B cell (primary cell): ENCODE measurements around the gene DAAM2. TPM values are rescaled to one million over a fixed set of nuclear protein-coding genes. Genes with fewer than 3 reads are reported as not detected.

Experiments used
- ATAC-seq: fragments of 200-7000 bp; cut with Tn5 transposase; one replicate; pipeline ENCODE4 v1.10.0; 2021; ENCODE audit warnings: low read depth, mild to moderate bottlenecking, moderate number of reproducible peaks, moderate library complexity
- CTCF ChIA-PET: fragments of 350-600 bp; sonication (Branson Sonifier 250); formaldehyde crosslinking; loops from one replicate; lab custom pipeline; 2021; ENCODE audit warnings: antibody characterized with exemption, inconsistent platforms; lab: Charles Lee
- POLR2A ChIA-PET: fragments of 350-600 bp; sonication (Branson Sonifier 250); formaldehyde crosslinking; loops from one replicate; lab custom pipeline; 2021; ENCODE audit warnings: antibody characterized with exemption; lab: Charles Lee
- DNase-seq: peaks from one replicate; pipeline ENCODE4 v3.0.0; 2013
- H2AFZ ChIP-seq: 2 replicates; pipeline ENCODE4 v1.6.1; 2012; ENCODE audit warnings: mild to moderate bottlenecking, low read depth, low read length; ENCODE audit not compliant: insufficient read depth, poor library complexity, severe bottlenecking
- H3K27ac ChIP-seq, 2 donors: 1 replicate in 1 of 2; 2 replicates in 1 of 2; pipeline ENCODE4 v1.5.1; 2012 to 2013; ENCODE audit warnings: low read length in 2 of 2, mild to moderate bottlenecking in 2 of 2, moderate library complexity in 1 of 2
- H3K27me3 ChIP-seq, 4 experiments: fragments of 200-600 bp in 1 of 4; sonication (generic) in 1 of 4; replicated peaks in 1 of 4; 1 replicate in 2 of 4; 2 replicates in 2 of 4; pipeline versions ENCODE4 v1.6.1 to v1.7.0; 2013 to 2016; ENCODE audit warnings: low read length in 3 of 4, mild to moderate bottlenecking in 2 of 4, mixed read lengths in 1 of 4, moderate library complexity in 1 of 4; ENCODE audit not compliant: insufficient read depth in 4 of 4, control insufficient read depth in 3 of 4; ENCODE audit errors: control extremely low read depth in 1 of 4
- H3K36me3 ChIP-seq, 2 experiments: replicated peaks in 1 of 2; 1 replicate in 1 of 2; 2 replicates in 1 of 2; pipeline versions ENCODE4 v1.6.1 to v1.7.1; 2013; ENCODE audit warnings: low read length in 1 of 2; ENCODE audit not compliant: insufficient read depth in 2 of 2, control insufficient read depth in 1 of 2; ENCODE audit errors: control extremely low read depth in 1 of 2, extremely low read depth in 1 of 2
- H3K4me1 ChIP-seq, 2 donors: fragments of 200-600 bp in 1 of 2; sonication (generic) in 1 of 2; 1 replicate in 1 of 2; 2 replicates in 1 of 2; pipeline versions ENCODE4 v1.5.1 to v1.6.1; 2013 to 2017; ENCODE audit warnings: low read length in 2 of 2; ENCODE audit not compliant: control insufficient read depth in 2 of 2, insufficient read depth in 2 of 2
- H3K4me2 ChIP-seq: replicated peaks from 2 replicates; pipeline ENCODE3; 2012; ENCODE audit warnings: mild to moderate bottlenecking, low read depth, low read length; ENCODE audit not compliant: poor library complexity, severe bottlenecking
- H3K4me3 ChIP-seq, 5 experiments: fragments of 200-600 bp in 1 of 5; sonication (generic) in 1 of 5; 1 replicate in 3 of 5; 2 replicates in 2 of 5; pipeline versions ENCODE4 v1.5.1 to v1.7.0; 2011 to 2016; ENCODE audit warnings: low read length in 4 of 5, mild to moderate bottlenecking in 4 of 5, low read depth in 2 of 5, control low read depth in 1 of 5, moderate library complexity in 1 of 5; ENCODE audit not compliant: insufficient read depth in 1 of 5; ENCODE audit errors: control extremely low read depth in 1 of 5, extremely low read depth in 1 of 5
- H3K79me2 ChIP-seq: fragments of 200-600 bp; sonication (generic); one replicate; pipeline ENCODE4 v1.6.0; 2016; ENCODE audit warnings: low read length; ENCODE audit not compliant: control insufficient read depth, insufficient read depth
- H3K9ac ChIP-seq: fragments of 200-600 bp; sonication (generic); 2 replicates; pipeline ENCODE4 v1.6.1; 2017; ENCODE audit warnings: mild to moderate bottlenecking, low read length, moderate library complexity
- H3K9me3 ChIP-seq, 3 donors: one replicate each; pipeline versions ENCODE4 v1.6.1 to v1.7.1; 2013; ENCODE audit warnings: low read length in 2 of 3; ENCODE audit not compliant: control insufficient read depth in 2 of 3, insufficient read depth in 1 of 3; ENCODE audit errors: control extremely low read depth in 1 of 3
- H4K20me1 ChIP-seq: 2 replicates; pipeline ENCODE4 v1.6.0; 2012; ENCODE audit warnings: mild to moderate bottlenecking, low read length; ENCODE audit not compliant: insufficient read depth, control insufficient read depth, poor library complexity, severe bottlenecking
- H3K27ac Mint-ChIP-seq: one replicate; pipeline ENCODE4 v1.8.0; 2021; ENCODE audit warnings: mixed read lengths
- H3K27me3 Mint-ChIP-seq: one replicate; pipeline ENCODE4 v1.8.0; 2021; ENCODE audit warnings: mixed read lengths
- H3K4me1 Mint-ChIP-seq: one replicate; pipeline ENCODE4 v1.8.0; 2021; ENCODE audit warnings: mixed read lengths
- H3K4me3 Mint-ChIP-seq: one replicate; pipeline ENCODE4 v1.8.0; 2021; ENCODE audit warnings: mixed read lengths
- H3K9me3 Mint-ChIP-seq: one replicate; pipeline ENCODE4 v1.8.0; 2022; ENCODE audit warnings: mixed read lengths; ENCODE audit not compliant: insufficient read depth
- CTCF ChIP-seq: fragments of 200-600 bp; IDR thresholded peaks from one replicate; pipeline ENCODE4 v1.8.0; 2022; ENCODE audit warnings: antibody characterized with exemption, mild to moderate bottlenecking
- EZH2 ChIP-seq: IDR thresholded peaks from 2 replicates; pipeline ENCODE4 v1.6.1; 2012; ENCODE audit warnings: borderline replicate concordance, low read depth, mild to moderate bottlenecking, moderate library complexity, low read length; ENCODE audit not compliant: insufficient read depth, poor library complexity, severe bottlenecking
- WGBS: methylation state at CpG from one replicate; pipeline ENCODE4 v1.1.5; 2013; ENCODE audit warnings: missing lambda C conversion rate; ENCODE audit not compliant: insufficient coverage; 5-methylcytosine and 5-hydroxymethylcytosine counted together
- intact Hi-C: fragments of 100-400 bp; cut with micrococcal nuclease; formaldehyde crosslinking; loops from one replicate; pipeline ENCODE4 v1.10.0; 2022
- polyA plus RNA-seq: library from polyadenylated mRNA; depleted of rRNA; stranded (reverse); fragments of >200 nt; gene quantifications from 2 replicates; pipeline ENCODE4 v1.2.3, GENCODE V29; 2012
- total RNA-seq, 2 donors: library from RNA; stranded (reverse); fragments of 120-200 nt in 1 of 2; gene quantifications; 1 replicate in 1 of 2; 2 replicates in 1 of 2; pipeline versions ENCODE4 v1.2.3 to v1.2.4, GENCODE V29; 2013 to 2022

Gene DAAM2
- total and polyA plus RNA-seq, 2 donors (not counting 1 experiment from before 2014, with no cell fraction given) = not detected

- CTCF ChIA-PET = no interaction called here
- ATAC-seq = no peak
- POLR2A ChIA-PET = no interaction called here
- no peaks in the 10 kb centered on the region for H3K9me3 Mint-ChIP-seq
- Histone ChIP-seq H3K27me3 (no peaks in the 10 kb centered on the region), H3K27ac (no peak overlapping the region), H3K79me2 (no peaks in the 10 kb centered on the region), H3K4me3 (no peak overlapping the region), H3K4me1 (no peaks in the 10 kb centered on the region), H3K4me2 (no peak overlapping the region), H4K20me1 (no peaks in the 10 kb centered on the region), H3K36me3 (no peaks in the 10 kb centered on the region), H3K9me3 (peaks cover 0 to 12% (median 0%) of the 10 kb centered on the region in 3 donors), H2AFZ (no peak overlapping the region), H3K9ac (no peak overlapping the region)
- H3K27me3 Mint-ChIP-seq = peaks cover 17% of the 10 kb centered on the region
- no peak for DNase-seq
- no peak overlapping the region for H3K27ac Mint-ChIP-seq
- TF ChIP-seq EZH2 (no peak), CTCF (no peak)
- intact Hi-C loops = no loop called here
- 97% methylated on average over 5 of the region's 9 CpGs for WGBS
- H3K4me1 Mint-ChIP-seq = no peaks in the 10 kb centered on the region
- no peak overlapping the region for H3K4me3 Mint-ChIP-seq
Measured at GRCh38 chr6:39852324-39852723, 60.1 kb downstream of the DAAM2 start.

GRCh38 chr6:39853604-39854003 is 61.4 kb downstream of the DAAM2 start:
- no peaks in the 10 kb centered on the region for H3K4me1 Mint-ChIP-seq
- DNase-seq = no peak
- H3K27me3 Mint-ChIP-seq = peaks cover 27% of the 10 kb centered on the region
- Histone ChIP-seq H3K27me3 (peaks cover 0 to under 1% (median 0%) of the 10 kb centered on the region in 4 experiments), H3K79me2 (no peaks in the 10 kb centered on the region), H3K9me3 (peaks cover 0 to 9% (median 0%) of the 10 kb centered on the region in 3 donors), H3K36me3 (no peaks in the 10 kb centered on the region), H3K4me3 (no peak overlapping the region), H3K27ac (no peak overlapping the region), H3K9ac (no peak overlapping the region), H4K20me1 (no peaks in the 10 kb centered on the region), H2AFZ (no peak overlapping the region), H3K4me1 (no peaks in the 10 kb centered on the region), H3K4me2 (no peak overlapping the region)
- POLR2A ChIA-PET = no interaction called here
- intact Hi-C loops = no loop called here
- TF ChIP-seq EZH2 = no peak
- TF ChIP-seq CTCF = no peak
- H3K4me3 Mint-ChIP-seq = no peak overlapping the region
- 100% methylated on average over 3 of the region's 3 CpGs for WGBS
- H3K9me3 Mint-ChIP-seq = no peaks in the 10 kb centered on the region
- H3K27ac Mint-ChIP-seq = no peak overlapping the region
- no peak for ATAC-seq
- CTCF ChIA-PET = interaction anchor here (3.7 kb wide), 1 partner anchor 12 kb away, joined by 18 read pairs; no protein-coding TSS in a partner anchor
